ENCODE measurements around the gene MAPK9.

- no peak for TF ChIP-seq CTCF (IDR thresholded peaks at IDR 0.05)
- no peak for TF ChIP-seq POLR2A (IDR thresholded peaks at IDR 0.05)
Observed at GRCh38 chr5:180251887-180252286, 40.0 kb downstream of the MAPK9 start.

All from thyroid gland (tissue), 4 donors.